ENCODE data around the gene BTBD9.

DNA sequence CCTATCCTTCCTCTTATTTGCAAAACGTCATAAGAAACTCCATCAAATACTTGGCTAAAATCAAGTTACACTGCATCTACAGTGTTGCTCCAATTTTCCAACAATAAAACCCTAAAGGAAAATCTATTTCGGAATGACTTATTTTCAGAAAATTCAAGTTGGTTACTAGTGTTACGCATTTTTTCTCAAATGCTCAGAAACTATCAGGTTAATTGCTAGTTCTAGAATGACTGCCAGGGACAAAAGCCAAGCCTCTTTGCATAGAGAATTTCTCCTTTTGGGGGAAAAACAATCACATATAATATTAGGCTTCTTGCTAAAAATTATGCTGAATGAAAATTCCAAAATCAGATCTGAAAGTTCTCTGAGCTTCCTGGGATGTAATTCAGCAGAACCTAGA lies 210.2 kb downstream of the BTBD9 start:
- TF ChIP-seq EZH2 (IDR thresholded peaks at IDR 0.05; ENCODE audit: insufficient read depth, poor library complexity, severe bottlenecking): no peak
- TF ChIP-seq EZH2phosphoT487 (IDR thresholded peaks at IDR 0.05; ENCODE audit: insufficient read depth, low read depth): no peak

Measured in GM23248 (cell line).